DMS 273 (cell line): Measurements from ENCODE around the gene TRIM58.

Experiments used
- DNase-seq: peaks from one replicate; lab custom pipeline; 2025; ENCODE audit not compliant: unreplicated experiment; lab: John Stamatoyannopoulos, UW

The TRIM58 gene

DNA sequence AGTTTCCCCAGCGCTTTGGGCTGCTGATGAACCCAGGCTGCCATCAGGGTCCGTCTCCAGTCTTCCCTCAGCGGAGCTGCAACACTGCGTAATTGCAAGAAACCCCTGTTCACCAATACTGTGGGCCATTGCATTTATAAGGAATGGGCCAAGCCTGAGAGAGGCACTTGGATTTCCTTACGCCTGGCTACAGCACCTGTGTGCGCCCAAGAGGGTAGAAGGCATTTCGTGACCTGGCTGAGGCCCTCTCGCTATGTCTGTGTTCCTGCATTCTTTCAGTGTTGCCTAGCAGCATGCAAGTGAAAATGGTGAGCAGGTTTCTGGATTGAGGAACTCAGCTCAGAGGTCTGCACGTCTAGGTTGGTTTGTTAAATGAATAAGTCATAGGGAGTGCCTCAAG, 26.4 kb downstream of the TRIM58 start:
- no peak for DNase-seq

DNA sequence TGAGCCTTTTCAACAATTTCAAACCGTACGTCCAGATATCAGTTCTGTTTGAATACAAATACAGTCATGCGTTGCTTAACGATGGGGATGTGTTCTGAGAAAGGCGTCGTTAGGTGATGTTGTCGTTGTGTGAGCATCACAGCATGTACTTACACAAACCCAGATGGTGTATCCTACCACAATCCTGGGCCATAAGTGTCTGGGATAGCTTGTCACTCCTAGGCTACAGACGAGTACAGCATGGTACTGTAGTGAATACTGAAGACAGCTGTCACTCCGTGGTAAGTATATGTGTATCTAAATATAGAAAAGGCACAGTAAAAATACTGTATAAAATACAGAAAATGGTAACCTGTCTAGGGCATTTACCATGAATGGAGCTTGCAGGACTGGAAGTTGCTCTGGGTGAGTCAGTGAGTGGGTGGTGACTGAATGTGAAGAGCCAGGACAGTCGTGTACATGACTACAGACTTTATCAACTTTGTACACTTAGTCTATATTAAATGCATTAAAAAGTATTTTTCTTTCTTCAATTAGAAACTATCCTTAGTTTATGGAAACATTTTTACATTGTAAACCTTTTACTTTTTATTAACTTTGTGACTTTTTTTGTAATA, 27.9 kb downstream of the TRIM58 start:
- no peak for DNase-seq

DNA sequence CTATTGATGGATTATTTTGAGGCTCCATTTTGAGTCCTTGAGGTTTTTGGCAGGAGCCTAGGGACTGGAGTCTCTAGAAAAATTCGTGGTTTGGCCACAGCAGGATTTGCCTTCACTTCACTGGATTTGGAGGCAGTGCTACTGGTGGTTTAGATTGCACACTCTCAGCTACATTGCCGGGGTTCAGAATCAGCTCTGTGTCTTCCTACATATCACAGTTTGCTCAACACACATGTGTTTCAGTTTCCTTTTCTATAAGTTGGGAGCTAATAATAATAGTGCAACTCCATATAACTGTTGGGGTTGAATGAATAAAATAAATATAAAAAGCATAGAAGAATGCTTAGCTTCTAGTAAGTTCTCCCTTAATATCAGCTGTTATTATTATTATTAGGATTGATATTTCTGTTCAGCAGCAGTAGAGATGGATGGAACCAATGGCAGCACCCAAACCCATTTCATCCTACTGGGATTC, 38.2 kb downstream of the TRIM58 start, which contains the start of gene OR2W3:
Gene OR2W3 (plus strand): TSS at position 425 of the 475 bp plus-strand sequence. CDS start 0 bp downstream, at position 425.
- no peak for DNase-seq

DNA sequence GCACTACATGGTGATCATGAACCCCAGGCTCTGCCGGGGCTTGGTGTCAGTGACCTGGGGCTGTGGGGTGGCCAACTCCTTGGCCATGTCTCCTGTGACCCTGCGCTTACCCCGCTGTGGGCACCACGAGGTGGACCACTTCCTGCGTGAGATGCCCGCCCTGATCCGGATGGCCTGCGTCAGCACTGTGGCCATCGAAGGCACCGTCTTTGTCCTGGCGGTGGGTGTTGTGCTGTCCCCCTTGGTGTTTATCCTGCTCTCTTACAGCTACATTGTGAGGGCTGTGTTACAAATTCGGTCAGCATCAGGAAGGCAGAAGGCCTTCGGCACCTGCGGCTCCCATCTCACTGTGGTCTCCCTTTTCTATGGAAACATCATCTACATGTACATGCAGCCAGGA, 39.0 kb downstream of the TRIM58 start:
- DNase-seq: no peak

DNA sequence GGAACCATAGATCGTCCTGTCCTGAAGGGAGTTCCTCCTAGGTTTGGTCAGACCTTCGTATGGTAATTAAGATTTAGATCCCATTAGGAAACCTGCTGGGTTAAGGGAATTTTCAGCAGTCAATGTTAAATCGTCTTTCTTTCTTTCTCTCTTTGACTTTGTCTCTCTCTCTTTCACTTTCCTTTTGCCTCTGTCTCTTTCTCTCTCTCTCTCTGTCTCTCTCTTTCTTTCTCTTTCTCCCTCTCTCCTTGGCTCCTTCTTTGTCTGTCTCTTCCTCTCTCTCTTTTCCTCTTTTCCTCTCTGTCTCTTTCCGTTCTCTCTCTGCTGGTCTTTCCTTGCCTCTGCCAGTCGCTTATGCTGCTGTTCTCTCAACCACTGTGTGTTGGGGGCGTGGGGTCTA, 47.1 kb downstream of the TRIM58 start:
- DNase-seq: no peak

DNA sequence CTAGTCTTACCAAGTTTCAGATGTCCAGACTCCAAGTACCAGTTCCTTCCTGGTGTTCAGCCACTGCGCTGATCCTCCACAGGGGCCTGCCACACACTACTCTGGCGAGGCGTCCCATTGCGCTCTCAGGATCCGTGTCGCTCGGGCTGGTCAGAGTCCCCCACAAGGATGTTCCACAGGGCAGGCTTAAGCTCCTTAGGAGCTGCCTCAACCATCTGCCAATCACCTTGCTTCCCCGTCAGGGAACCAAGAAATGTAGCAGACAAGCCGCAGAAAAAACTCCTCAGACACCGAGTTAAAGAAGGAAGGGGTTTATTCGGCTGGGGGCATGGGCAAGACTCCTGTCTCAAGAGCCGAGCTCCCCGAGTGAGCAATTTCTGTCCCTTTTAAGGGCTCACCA, 48.2 kb downstream of the TRIM58 start:
- no peak for DNase-seq

DNA sequence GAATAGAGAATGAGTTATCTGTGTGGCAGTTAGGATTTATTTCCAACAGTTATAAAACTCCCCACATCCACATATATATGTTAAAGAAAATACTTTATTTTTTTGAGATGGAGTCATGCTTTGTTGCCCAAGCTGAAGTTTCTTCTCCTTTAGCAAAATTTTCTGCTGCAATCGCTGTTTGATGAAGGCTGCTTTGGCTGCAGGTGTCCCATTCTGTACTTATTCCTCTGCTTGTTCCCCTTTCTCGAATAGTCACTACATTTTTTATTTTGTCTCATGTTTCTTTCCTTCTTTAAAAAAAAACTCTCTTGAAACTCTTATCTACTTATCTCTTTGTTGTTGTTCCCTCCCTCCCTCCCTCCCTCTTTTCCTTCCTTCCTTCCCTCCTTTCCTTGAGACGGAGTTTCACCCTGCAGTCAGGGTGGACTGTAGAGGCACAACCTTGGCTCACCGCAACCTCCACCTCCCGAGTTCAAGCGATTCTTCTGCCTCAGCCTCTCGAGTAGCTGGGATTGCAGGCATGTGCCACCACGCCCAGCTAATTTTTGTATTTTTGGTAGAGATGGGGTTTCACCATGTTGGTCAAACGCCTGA, 49.0 kb downstream of the TRIM58 start:
- DNase-seq: no peak

DNA sequence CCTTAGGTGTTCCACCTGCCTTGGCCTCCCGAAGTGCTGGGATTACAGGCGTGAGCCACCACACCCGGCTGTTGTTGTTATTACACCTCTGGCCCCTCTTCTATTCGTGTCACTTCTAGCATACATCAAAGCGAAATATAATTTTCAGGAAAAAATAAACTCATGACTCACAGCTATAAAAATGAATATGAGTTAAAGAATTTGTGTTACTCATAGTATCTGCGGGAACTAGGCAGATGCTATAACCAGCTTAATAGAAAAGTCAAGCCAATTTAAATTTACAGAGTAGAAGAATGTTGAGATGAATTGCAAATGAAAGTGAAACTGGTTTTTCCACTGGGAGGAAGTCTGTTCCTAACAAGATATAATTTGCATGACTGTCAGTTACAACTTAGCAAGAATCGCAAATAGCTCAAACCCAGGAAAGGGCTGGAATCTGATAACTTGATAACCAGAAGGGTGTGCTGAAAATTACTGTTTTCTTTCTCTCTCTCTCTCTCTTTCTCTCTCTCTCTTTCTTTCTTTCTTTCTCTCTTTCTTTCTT, 49.6 kb downstream of the TRIM58 start:
- no peak for DNase-seq

GRCh38 chr1:247908766-247909165, 51.8 kb downstream of the TRIM58 start:
- no peak for DNase-seq

GRCh38 chr1:247913786-247914185, 56.8 kb downstream of the TRIM58 start:
- no peak for DNase-seq

- DNase-seq: no peak
Measured at GRCh38 chr1:247914941-247915662, 58.1 kb downstream of the TRIM58 start.

DNA sequence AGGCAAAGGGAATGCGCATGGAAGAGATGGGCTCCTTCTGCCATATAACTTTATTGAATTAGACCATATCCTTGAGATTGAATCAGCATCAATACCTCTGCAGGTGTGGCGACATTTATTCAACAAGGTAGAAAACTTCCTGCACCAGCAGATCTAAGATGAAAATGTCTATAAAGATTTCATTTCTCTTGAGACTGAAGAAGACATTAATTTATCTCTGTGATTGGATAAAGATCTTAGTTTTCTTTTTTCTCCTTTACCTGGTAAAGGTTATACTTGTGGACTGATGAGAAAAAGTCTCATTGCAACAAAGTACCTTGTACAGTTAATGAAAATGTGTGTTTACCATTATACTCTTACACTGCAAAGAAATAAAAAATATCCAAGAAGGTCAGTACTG, 63.0 kb downstream of the TRIM58 start, which contains the start of gene OR2T8:
Gene OR2T8 (plus strand): TSS at position 301 of the 400 bp plus-strand sequence. CDS start 766 bp downstream, outside the sequence.
- no peak for DNase-seq

DNA sequence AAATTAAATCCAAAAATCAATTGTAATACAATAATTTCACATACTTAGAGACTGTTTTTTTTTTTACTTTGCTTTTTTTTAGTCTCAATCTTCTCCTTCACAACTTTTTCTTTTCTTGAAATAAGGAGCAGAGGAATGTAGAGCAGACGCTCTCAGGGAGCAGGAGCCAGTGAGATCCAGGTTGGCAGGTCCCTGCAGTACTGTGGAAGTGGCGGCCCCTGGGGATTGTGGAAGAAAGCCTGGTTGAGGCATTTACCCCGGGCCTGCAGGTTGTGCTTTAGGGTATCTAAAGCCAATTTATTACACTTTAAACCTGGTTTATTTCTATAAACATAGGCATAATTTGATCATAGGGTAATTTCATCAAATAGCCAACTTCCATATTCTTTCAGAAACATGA, 67.0 kb downstream of the TRIM58 start:
- DNase-seq: no peak

GRCh38 chr1:247924868-247925267, 67.9 kb downstream of the TRIM58 start, which contains the start of gene OR2AJ1:
Gene OR2AJ1, plus strand, starts transcription at chr1:247924889. Its CDS starts 8,880 bp downstream, at chr1:247933769.
- DNase-seq: no peak
